Keratinocyte (primary cell): ENCODE results near the gene CREB3. TPM values are rescaled to one million over a fixed set of nuclear protein-coding genes. Genes with fewer than 3 reads are reported as not detected.

Experiments used
- DNase-seq: peaks from one replicate; pipeline ENCODE4 v3.0.0-alpha.2; 2011; ENCODE audit warnings: low read depth, missing footprints, low spot score
- FAIRE-seq: peaks from 2 replicates; lab custom pipeline; 2011; peaks lifted over from hg19 to GRCh38; lab: Jason Lieb, UNC
- H2AFZ ChIP-seq: 2 replicates; pipeline ENCODE4 v1.6.0; 2012; ENCODE audit warnings: low read length, control low read depth, inconsistent platforms; ENCODE audit not compliant: control insufficient read depth
- H3K27ac ChIP-seq: 2 replicates; pipeline ENCODE4 v1.5.1; 2011; ENCODE audit warnings: low read length; ENCODE audit not compliant: control insufficient read depth, insufficient read depth
- H3K27me3 ChIP-seq: 3 replicates; pipeline ENCODE4 v1.6.0; 2011; ENCODE audit warnings: low read length; ENCODE audit not compliant: control insufficient read depth, insufficient read depth; ENCODE audit errors: extremely low read depth
- H3K36me3 ChIP-seq, 2 experiments: 2 replicates in 1 of 2; 3 replicates in 1 of 2; pipeline ENCODE4 v1.5.1; 2011; ENCODE audit warnings: low read length in 2 of 2, mild to moderate bottlenecking in 1 of 2; ENCODE audit not compliant: control insufficient read depth in 2 of 2, insufficient read depth in 2 of 2; ENCODE audit errors: extremely low read depth in 1 of 2
- H3K4me1 ChIP-seq: 3 replicates; pipeline ENCODE4 v1.5.1; 2011; ENCODE audit warnings: low read length; ENCODE audit not compliant: control insufficient read depth, insufficient read depth; ENCODE audit errors: extremely low read depth
- H3K4me2 ChIP-seq: 3 replicates; pipeline ENCODE4 v1.6.0; 2011; ENCODE audit warnings: low read depth, low read length; ENCODE audit not compliant: control insufficient read depth, insufficient read depth; ENCODE audit errors: extremely low read depth
- H3K4me3 ChIP-seq, 3 experiments: fragments of 200-600 bp in 1 of 3; sonication (generic) in 1 of 3; 2 replicates in 2 of 3; 3 replicates in 1 of 3; pipeline ENCODE4 v1.5.1; 2011 to 2016; ENCODE audit warnings: low read length in 3 of 3, mild to moderate bottlenecking in 3 of 3, control low read depth in 2 of 3, inconsistent platforms in 1 of 3, low read depth in 1 of 3, mixed read lengths in 1 of 3, mixed run types in 1 of 3, moderate library complexity in 1 of 3; ENCODE audit not compliant: control insufficient read depth in 2 of 3, insufficient read depth in 2 of 3; ENCODE audit errors: extremely low read depth in 1 of 3
- H3K79me2 ChIP-seq: 2 replicates; pipeline ENCODE4 v1.6.0; 2012; ENCODE audit warnings: low read length; ENCODE audit not compliant: control insufficient read depth, insufficient read depth
- H3K9ac ChIP-seq: 3 replicates; pipeline ENCODE4 v1.6.0; 2011; ENCODE audit warnings: low read length; ENCODE audit not compliant: control insufficient read depth, insufficient read depth; ENCODE audit errors: extremely low read depth
- H3K9me1 ChIP-seq: 3 replicates; pipeline ENCODE4 v1.6.0; 2011; ENCODE audit warnings: low read length; ENCODE audit not compliant: control insufficient read depth, insufficient read depth; ENCODE audit errors: extremely low read depth
- H3K9me3 ChIP-seq: 2 replicates; pipeline ENCODE4 v1.5.1; 2012; ENCODE audit warnings: low read depth, low read length; ENCODE audit not compliant: control insufficient read depth
- H4K20me1 ChIP-seq: 3 replicates; pipeline ENCODE4 v1.6.0; 2011; ENCODE audit warnings: low read length; ENCODE audit not compliant: control insufficient read depth, insufficient read depth; ENCODE audit errors: extremely low read depth
- CTCF ChIP-seq, 3 experiments: IDR thresholded peaks in 1 of 3; conservative IDR thresholded peaks in 1 of 3; optimal IDR thresholded peaks in 1 of 3; 2 replicates in 2 of 3; 3 replicates in 1 of 3; pipeline versions ENCODE3 to v1.5.1; 2011; ENCODE audit warnings: low read length in 3 of 3, mild to moderate bottlenecking in 3 of 3, moderate library complexity in 2 of 3, control low read depth in 1 of 3, inconsistent platforms in 1 of 3; ENCODE audit not compliant: insufficient read depth in 2 of 3; ENCODE audit errors: extremely low read depth in 1 of 3
- EZH2 ChIP-seq: IDR thresholded peaks from one replicate; pipeline ENCODE4 v1.6.1; 2012; ENCODE audit warnings: inconsistent platforms, mild to moderate bottlenecking, low read length, moderate library complexity
- dilution Hi-C: fragments of 300-500 bp; cut with MboI; formaldehyde crosslinking; loops from one replicate; pipeline ENCODE4 v1.7.0; 2020; ENCODE audit warnings: low sequenced_read_pairs; ENCODE audit not compliant: extremely low pct_ligation_motif_present
- polyA plus RNA-seq, 5 experiments: library from polyadenylated mRNA; depleted of rRNA in 3 of 5; stranded (reverse) in 3 of 5; stranded (forward) in 1 of 5; unstranded in 1 of 5; fragments of >200 nt; gene quantifications; 1 replicate in 1 of 5; 2 replicates in 3 of 5; 3 replicates in 1 of 5; pipeline versions ENCODE4 v1.2.1 to v1.2.3, GENCODE V29; 2011 to 2012; ENCODE audit warnings: missing spikeins in 2 of 5, low read depth in 1 of 5, low replicate concordance in 1 of 5

Gene CREB3
- polyA plus RNA-seq, 1 donor (not counting 4 experiments of a cell fraction or from before 2014, with no cell fraction given), result 24.6 TPM

GRCh38 chr9:35690614-35691333 lies 41.7 kb upstream of the CREB3 start:
- TF ChIP-seq CTCF (optimal IDR thresholded peaks at IDR 0.05 in 1 of 3, IDR thresholded peaks at IDR 0.05 in 1 of 3, conservative IDR thresholded peaks at IDR 0.05 in 1 of 3; ENCODE audit: extremely low read depth in 1 of 3, insufficient read depth in 2 of 3, low read length in 3 of 3) (no peak), EZH2 (no peak)
- Histone ChIP-seq H3K4me1 (peaks cover 16% of the 10 kb centered on the region), H3K79me2 (no peaks in the 10 kb centered on the region), H3K4me2 (peak overlapping the region; percentile 67), H3K4me3 (peak overlapping the region; percentile 50 to 72 (median 66)), H3K27me3 (no peaks in the 10 kb centered on the region), H3K9me3 (no peaks in the 10 kb centered on the region), H2AFZ (peak overlapping the region; percentile 60), H3K9ac (peak overlapping the region; percentile 61), H3K27ac (no peak overlapping the region), H4K20me1 (no peaks in the 10 kb centered on the region), H3K36me3 (peaks cover under 1 to 3% of the 10 kb centered on the region in 2 experiments), H3K9me1 (no peaks in the 10 kb centered on the region)
- FAIRE-seq (no peak), DNase-seq (no peak)
- dilution Hi-C loops, result no loop called here

GRCh38 chr9:35691334-35691650 lies 41.2 kb upstream of the CREB3 start:
- H3K36me3 ChIP-seq, result peaks cover 5 to 6% of the 10 kb centered on the region in 2 experiments
- no peak for TF ChIP-seq CTCF (optimal IDR thresholded peaks at IDR 0.05 in 1 of 3, IDR thresholded peaks at IDR 0.05 in 1 of 3, conservative IDR thresholded peaks at IDR 0.05 in 1 of 3; ENCODE audit: extremely low read depth in 1 of 3, insufficient read depth in 2 of 3, low read length in 3 of 3)
- TF ChIP-seq EZH2, result no peak
- no peaks in the 10 kb centered on the region for H3K9me1 ChIP-seq
- no peaks in the 10 kb centered on the region for H3K27me3 ChIP-seq
- no peaks in the 10 kb centered on the region for H3K9me3 ChIP-seq
- peak overlapping the region; percentile 61 for H3K4me2 ChIP-seq
- H3K4me1 ChIP-seq, result peaks cover 16% of the 10 kb centered on the region
- H2AFZ ChIP-seq, result peak overlapping the region; percentile 54
- dilution Hi-C loops, result no loop called here
- DNase-seq (no peak), FAIRE-seq (no peak)
- peak overlapping the region; percentile 61 for H3K9ac ChIP-seq
- no peak overlapping the region for H3K27ac ChIP-seq
- peaks cover 3% of the 10 kb centered on the region for H4K20me1 ChIP-seq
- H3K79me2 ChIP-seq, result no peaks in the 10 kb centered on the region
- H3K4me3 ChIP-seq, result peak overlapping the region in 2 of 3 experiments; percentile 17 to 50
